Activated T-cell treated with anti-CD3 and anti-CD28 coated beads, Interleukin-2, amount 50 U/mL, for 1 hour (primary cell): ENCODE results near the gene ARHGAP26.

Experiments used
- DNase-seq: peaks from one replicate; pipeline ENCODE4 v3.0.0-alpha.2; 2020

Gene ARHGAP26

GRCh38 chr5:143153332-143154119 lies 383.3 kb downstream of the ARHGAP26 start:
- DNase-seq, result no peak

GRCh38 chr5:143154510-143155370 lies 384.6 kb downstream of the ARHGAP26 start:
- DNase-seq, result no peak

DNA sequence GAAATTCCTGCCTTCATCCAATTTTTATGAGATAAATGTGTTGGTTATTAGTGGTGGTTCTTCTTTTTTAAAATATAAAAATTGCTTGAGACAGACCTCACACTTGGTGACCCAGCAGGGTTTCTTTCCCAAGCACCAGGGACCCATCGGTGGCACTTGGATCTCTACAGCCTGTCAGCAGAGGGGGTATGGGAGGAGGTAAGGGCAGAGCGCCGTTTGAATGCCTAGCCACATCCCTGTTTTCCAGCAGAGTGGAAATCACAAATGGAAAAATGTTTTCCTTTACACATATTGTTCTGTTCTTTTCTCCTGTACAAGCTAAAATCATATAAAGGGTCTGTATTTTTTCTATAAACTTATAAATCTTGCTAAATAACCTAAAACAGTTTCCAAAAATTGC lies 385.3 kb downstream of the ARHGAP26 start:
- DNase-seq, result no peak

DNA sequence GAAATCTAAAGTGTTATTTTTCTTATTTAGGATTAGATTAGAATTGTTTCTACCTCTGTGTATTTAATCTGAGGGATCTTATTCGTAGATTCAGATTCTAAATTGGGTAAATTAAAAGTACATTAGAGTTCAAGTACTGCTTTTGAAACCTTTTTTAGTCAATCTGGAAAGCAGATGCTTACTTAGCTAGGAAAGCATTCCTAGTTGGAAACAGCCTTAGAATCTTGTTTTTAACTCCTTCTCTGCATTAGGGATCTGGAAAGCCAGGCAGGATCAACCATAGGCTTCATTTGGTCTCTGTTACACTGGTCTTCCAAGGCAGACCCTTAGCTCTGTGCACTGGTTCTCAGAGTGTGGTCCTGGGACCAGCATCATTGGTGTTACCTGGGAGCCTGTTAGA lies 385.9 kb downstream of the ARHGAP26 start:
- DNase-seq, result no peak

GRCh38 chr5:143156572-143156971 lies 386.4 kb downstream of the ARHGAP26 start:
- DNase-seq, result no peak

- DNase-seq, result no peak
Observed at GRCh38 chr5:143159031-143159430, 388.9 kb downstream of the ARHGAP26 start.

DNA sequence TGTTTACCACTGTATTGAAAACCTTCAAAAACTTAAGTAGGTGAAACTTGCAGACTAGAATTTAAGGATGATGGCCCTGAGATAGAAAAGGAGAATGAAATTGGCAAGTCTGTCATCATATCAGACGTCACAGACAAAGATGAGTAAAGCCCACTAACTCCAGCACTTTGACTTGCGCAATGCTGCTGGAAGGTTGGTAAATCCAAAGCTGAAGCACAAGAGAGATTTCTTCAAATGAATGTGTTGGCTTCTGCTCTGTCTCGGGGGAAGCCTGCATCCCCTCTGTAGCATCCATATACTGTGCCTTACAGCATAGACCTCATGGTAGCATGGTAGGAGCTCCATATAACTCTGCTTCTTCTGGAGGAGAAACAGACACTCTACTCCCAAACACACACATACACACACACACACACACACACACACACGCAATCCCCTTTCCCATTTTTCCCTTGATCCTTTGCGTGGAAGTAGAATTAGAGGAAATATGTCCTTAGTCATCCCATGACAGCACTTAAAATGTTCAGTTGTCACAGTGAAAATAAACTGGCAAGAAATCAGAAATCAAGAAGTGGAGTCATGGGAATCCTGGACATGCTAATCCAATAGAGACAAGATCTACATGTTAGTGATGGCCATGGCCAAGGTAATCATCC lies 391.8 kb downstream of the ARHGAP26 start:
- DNase-seq, result no peak

DNA sequence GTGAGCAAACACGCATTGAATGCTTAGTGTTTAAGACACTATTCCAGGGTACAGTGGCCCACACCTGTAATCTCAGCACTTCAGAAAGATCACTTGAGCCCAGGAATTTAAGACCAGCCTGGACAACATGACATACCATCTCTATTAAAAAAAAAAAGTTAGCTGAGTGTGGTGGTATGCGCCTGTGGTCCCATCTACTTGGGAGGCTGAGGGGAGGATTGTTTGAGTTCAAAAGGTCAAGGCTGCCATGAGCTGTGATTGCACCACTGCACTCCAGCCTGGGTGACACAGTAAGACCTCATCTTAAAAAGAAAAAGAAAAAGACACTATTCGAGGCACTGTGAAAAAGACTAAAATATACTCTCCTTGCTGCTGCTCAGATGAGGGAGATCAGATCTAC lies 392.6 kb downstream of the ARHGAP26 start:
- no peak for DNase-seq

DNA sequence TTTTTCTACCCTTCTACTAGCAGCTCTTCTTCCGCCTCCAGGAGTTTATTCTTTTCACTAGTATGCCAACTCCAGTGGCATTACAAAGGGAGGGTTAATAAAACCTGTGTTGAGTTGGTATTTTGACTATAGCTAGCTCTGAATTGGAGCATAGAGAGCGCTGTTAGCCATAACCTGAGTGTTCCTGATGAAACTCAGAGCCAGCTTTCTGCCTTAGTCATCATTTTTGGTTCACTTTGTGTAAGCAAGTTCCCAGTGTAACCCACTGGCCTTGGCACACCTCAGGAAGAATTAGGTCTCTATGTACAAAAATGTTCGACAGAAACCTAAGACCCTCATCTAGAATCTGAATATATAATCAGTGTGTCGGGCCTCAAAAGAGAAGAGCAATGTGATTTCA lies 394.4 kb downstream of the ARHGAP26 start:
- no peak for DNase-seq

- DNase-seq, result no peak
Observed at GRCh38 chr5:143165049-143165880, 395.1 kb downstream of the ARHGAP26 start.

DNA sequence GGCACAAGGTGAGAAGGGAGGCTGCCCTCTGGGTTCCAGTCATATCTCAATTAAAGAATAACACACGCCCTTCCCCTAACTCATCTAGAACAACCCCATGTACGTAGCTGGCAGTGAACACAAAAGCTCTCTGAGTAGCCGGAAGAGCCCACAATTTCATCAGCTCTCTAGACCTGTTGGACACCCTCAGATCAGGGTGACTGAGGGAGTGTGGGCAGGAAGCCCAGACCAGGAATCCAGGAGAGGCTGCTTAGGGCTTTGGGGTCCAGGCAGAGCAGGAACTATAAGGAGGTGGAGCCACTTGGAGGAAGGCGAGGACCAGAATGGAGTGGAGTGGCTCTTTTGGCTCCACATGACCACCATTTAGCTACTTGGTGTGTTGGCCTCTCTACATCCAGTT lies 395.9 kb downstream of the ARHGAP26 start:
- no peak for DNase-seq

DNA sequence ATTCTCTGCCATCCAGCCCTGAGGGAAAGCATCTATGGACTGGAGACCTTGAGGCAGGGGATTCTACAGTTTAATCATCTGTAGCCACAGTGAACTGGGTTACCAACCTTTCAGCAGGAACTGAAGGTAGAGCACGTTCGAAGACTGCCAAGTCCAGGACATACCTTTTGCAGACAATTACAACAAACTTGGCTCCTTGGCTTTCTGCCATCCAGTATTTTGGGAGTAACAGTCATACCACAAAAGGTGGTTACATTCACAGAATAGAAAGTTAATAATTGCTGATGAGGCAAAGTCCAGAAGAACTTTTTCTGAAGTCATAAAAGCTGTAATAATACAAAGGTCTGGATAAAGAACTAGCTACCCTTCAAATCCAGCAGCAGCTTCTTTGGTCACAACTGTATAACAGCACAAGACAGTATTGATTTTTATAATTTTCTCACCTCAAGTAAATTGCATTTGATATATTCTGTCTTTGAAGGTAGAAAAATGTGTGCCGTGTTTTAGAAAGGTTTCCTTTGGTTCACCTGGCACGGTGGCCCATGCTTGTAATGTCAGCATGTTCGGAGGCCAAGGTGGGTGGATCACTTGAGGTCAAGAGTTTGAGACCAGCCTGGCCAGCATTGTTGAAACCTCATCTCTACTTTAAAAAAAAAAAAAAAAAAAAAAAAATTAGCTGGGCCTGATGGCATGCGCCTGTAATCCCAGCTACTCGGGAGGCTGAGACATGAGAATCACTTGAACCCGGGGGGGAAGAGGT lies 396.7 kb downstream of the ARHGAP26 start:
- no peak for DNase-seq

- DNase-seq, result no peak
Observed at GRCh38 chr5:143168171-143168741, 398.1 kb downstream of the ARHGAP26 start.

GRCh38 chr5:143168921-143169810 lies 399.0 kb downstream of the ARHGAP26 start:
- DNase-seq, result no peak

DNA sequence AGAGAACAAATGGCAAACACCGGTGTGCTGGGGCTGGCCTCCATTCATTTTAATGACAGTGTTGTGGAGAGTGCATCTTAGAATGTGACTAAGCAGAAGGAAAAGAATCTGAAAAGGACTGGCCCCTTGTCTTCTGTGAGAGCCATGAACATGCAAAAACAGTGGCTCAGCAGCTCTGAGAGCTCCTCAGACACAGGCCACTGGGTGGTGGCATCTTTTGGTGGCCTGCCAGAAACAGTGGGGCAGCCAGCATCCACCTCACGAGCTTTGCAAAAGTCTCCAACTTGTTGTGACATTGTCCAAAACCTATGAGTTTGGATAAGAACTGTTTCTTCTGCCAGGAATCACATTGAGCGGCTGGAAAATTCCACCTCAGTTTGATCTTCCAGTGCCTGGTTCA lies 399.9 kb downstream of the ARHGAP26 start:
- DNase-seq, result no peak

DNA sequence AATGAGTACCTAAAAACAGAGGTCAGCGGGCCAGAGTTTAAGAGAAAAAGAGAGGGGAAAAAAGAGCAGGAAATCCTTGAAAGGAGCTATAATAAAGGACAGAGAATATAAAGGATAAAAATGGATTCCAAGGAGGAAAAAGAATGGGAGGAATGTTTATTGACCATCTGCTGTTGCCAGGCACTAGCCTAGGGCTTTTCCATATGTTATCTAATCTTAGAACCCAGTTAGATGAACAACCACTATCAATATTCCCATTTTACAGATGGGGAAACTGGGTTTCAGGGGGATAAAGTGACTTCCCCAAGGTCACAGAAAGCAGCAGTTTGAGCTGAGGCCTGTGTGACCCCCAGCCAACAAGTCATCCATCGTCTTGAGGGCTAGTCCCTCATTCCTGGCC lies 400.8 kb downstream of the ARHGAP26 start:
- no peak for DNase-seq

DNA sequence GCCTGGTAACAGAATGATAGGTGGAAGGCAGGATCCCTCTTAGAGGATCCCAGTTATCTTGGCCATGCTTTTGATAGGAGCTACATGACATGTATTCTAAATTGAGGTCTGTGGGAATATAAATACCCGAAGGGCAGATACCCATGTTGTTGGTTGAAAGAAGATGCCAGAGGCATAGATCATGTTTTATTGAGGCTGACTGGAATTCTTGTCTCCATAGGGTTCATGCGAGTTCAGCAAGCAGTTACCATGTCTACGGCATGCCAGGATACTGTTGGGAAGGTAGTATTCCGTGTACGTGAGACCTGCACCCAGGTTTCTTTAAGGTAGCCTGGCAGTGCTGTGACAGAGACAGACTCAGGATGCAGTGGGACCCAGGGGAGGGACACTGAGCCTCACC lies 402.6 kb downstream of the ARHGAP26 start:
- no peak for DNase-seq

- no peak for DNase-seq
Observed at GRCh38 chr5:143173139-143173889, 403.1 kb downstream of the ARHGAP26 start.

DNA sequence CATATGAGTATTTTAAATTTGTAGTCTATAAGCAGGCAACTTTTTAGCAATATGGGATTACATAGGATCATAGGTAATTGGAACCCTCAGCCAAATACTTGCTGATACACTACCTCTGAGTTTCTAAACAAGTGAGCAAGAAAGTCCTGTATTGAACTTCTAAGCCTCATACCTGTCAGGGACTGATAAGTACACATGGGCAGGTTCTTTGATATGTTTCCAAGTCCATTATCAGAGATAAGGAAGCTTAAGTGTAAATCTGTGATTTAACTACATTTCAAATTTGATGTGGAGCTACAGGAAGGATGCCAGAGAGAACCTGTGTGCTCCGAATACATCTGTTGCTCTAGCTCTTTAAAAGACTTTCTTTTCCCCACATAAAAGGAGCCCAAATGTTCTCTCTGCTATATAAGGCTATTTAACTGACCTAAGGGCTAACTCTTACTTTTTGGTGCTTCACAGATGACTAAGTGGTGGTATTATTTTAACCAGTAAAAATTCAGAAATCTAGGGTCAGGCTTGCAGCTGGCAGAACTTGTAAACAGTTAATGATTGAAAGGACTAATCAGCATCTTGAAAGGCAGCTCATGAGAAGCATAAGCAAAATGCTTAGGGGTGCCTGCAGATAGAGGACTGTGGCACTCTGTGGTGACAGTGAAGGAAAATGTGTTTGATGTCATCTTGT lies 404.7 kb downstream of the ARHGAP26 start:
- no peak for DNase-seq
